Eye (tissue), 1 donor: ENCODE measurements around the gene FGGY.
"Not testable (repeated sequence)": the region's sequence is repeated elsewhere in the genome, so short reads cannot be mapped to it uniquely, and the experiment has no call there.

ENCODE experiments used
- DNase-seq: peaks from one replicate; pipeline ENCODE4 v3.0.0-alpha.2; 2015

Gene FGGY

DNA sequence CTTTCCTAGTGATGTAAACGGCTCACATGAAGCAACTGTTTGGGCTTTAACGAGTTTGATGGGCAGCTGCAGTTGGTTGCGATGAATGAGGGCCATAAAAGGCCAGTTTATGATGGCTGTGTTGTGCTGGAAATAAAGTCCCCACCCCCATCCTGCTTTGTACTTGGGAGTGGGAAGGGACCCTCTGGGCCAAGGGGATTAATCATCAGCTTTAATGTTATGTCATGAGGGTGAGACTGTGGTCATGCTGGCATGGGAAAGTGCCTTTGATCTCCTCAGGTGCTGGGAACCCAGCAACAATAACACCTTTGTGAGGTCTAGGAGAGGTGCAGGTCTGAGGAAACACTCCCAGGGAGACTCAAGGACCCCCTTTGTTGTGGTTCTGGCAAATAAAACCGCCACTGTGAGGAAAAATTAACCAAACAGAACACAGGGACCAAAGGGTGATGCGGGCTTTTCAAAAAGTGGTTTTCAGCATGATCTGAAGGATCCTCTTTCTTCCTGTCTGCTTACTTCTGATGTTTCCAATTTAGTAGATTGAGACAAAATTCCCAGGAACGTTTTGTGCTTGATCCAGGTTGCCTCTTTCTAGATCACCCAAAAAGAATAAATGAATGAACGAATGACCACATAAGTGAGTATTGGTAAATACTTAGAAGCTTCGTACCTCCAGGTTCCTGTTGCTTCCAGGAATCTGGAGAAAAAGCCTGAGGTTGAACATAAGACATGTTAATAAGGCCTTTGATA is 260.1 kb downstream of the FGGY start:
- no peak for DNase-seq

DNA sequence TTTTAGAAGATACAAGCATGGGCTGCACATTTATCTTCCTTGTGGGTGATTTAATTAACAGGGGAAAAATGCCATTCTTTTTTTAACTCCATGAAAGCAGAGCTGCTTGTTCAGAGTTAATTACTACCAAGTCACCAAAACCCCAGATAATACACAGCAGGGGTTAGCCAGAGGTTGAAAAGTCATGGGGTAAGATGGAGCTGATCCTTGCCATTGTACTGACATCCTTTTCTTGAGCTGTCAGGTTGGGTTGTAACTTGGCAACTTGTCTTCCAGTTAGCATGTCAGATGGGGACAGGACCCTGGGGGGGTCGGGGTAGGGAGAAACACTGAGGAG is 260.6 kb downstream of the FGGY start:
- no peak for DNase-seq

DNA sequence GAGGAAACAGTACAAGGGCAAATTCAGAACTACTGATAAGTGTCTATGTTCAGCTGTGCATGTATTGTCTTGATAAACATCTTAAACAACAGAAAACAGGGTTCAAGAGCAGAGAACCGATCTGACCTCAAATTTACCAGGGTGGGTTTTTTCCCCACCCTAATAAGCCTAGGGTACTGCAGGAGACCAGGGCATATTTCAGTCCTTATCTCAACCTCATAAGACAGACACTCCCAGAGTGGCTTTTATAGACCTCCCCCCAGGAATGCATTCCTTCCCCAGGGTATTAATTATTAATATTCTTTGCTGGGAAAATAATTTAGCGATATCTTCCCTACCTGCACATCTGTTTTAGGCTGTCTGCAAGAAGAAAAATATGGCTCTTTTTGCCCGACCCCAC is 261.7 kb downstream of the FGGY start:
- DNase-seq: not testable (repeated sequence)

DNA sequence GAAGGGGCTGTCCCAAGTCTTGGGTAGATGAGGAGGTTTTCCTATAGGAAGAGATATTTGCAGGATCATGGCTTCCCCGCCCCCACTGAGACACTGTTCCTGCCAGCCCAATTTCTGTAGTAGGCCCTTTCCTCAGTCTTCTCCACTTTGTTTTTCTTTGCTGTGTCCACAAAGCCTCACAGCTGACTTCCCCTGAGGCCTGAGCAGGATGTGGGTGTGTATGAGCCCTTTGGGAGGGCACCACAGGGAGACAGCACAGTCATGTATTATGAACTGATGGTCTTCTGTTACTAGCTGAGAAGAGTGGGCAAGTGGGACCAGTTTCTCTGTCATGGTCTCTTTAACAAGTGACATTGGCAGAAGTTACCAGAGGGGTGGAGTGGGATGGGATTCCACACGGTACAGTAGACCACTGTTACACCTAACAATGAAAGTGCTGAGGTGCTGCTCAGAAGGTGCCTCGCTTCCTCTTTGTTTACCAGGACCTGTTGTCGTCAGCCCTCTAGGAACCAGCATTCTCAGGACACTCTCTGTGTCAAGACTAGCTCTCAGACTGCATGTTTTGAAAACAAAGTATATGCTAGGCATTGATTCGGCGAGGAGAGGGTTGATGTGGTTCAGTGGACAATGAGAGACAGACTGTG is 264.0 kb downstream of the FGGY start:
- no peak for DNase-seq

DNA sequence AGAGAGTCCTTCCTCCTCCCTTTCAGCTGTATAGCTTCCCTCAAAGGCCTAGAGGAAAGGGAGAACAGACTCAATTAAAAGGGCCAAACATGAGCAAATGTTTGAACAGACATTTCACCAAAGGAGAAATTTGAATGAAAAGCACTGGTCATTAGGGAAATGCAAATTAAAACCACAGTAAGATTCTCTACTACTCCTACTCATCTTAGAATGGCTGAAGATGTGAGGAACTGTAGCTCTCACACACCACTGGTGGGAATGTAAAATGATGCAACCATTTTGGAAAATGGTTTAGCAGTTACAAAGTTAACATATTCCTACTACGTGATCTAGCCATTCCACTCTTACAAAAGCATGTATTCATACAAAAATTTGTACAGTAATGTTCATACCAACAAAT is 264.9 kb downstream of the FGGY start:
- no peak for DNase-seq

DNA sequence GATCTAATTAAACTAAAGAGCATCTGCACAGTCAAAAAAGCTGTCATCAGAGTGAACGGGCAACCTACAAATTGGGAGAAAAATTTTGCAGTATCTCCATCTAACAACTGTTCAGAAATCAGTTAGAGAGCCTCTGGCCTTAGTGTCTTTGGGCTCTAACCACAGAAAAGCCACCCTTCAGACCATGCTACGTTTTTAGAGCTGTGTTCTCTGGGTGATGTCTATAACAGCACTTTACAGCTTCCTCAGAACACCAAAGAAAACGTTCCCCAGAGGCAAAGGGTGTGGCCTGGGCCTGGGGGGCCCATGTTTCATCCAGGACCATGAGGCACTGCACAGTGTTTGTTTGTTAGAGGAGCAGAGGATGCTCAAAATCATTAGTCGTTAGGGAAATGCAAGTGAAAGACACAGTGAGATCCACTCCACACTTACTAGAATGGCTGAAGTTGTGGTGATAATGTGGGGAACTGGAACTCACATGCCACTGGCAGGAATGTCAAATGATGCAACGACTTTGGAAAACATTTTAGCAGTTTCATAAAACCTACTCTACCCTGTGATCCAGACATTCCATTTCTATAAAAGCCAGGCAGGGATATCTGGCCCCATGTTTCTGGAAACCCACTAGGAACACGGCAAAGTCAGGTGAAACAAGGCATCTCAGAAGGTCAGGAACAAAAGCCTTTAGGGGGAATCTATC is 267.4 kb downstream of the FGGY start:
- no peak for DNase-seq

DNA sequence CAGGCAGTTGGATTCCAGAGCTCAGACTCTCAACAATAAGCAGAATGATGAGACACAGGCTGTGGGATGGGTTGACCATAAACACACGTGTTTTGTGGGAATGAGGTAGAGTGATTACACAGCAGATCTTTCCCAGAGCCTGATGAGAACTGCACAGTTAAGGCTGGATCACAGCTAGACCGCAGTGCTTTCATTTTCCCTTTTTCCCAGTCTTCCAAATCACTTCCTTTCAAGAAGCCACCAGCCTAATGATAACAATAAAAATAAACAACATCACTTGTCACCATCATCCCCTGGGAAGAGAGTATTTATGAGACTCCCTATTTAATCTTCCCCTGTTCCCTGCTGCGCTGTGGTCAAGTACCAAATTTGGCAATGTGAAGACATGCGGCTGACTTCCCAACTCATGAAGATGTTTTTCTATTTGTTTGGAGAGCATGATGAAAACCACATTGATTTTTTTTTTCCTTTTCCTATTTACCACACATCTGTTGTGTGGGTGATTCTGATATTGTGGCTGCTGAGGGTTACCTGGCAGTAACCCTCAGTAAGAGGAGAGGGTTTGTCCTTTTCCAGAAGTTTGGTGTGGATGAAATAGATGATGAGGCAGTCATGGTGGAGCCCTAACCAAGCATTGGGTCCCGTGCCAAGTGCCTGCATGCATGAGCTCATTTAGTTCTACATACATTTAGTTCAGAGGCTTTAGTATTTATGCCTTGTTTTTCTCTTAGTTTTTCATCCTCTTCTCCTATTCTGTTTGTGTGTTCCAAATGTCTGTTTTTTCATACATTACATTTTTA is 268.9 kb downstream of the FGGY start:
- DNase-seq: no peak

DNA sequence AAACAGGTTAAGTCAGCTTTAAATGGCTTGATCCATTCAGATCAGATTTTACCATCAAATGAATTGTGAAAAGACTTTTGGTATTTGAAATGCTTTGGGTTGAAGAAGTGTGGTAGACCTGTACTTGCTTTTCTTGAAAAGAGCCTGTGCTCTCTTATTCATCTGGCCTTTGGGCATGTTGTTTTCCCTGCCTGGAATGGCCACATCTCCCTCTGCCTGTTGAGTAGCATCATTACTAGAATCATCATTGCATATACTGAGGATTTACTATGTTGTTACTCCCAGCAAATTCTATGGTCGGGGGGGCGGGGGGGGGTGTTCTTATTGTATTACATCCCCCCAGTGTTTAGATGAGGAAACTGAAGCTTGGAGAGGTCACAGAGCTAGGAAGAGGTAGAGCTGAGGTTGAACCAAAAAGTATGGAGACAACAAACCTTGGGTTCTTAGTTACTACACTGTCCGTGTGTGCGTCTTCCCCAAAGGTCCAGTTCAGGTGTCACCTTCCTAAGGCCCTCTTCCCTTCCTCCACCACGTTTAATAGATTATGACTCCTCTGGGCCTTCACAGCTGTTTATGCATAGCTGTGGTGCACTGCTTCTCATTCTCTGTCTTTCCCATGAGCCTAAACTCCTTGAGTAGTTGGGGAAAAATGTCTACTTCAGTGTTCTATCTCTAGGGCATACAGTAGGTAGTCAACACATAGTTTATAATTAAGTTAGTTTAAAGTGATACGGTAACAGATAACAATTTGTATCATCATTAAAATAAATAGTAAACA is 271.5 kb downstream of the FGGY start:
- no peak for DNase-seq

DNA sequence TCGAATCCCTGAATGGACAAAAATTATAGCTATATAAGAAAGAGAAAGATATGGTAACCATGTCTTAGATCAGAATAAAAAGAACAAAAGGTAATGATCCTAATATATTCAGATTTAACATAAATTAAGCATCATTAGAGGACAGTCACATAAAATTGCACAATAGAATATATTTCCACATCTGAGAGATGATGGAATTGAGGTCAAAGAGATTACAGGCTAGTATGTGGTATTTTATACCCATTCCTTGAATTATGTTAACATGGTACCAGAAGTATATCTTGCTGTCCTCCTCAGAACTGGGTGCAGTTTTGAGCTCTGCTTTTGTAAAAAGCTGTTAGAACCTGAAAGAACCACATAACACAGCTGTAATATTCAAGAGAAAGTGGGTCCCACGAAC is 272.3 kb downstream of the FGGY start:
- DNase-seq: no peak

DNA sequence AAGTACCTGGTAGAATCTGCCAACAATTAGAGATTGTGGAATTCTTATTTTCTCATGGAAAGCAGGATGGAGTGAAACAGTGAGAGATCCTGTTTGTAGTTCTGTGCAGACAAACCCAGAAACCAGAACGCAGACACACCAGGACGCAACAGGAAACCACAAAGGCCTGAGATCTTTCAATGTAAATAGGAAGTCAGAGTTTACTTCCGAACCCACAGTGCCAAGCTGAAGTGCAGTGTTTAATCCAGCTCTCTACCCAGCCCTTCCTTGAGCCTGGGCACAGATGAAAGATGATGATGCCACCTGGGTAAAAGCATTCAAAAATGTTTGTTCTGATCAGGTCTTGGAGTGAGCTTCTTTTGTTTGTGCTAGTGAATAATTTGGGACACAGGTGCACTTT is 273.6 kb downstream of the FGGY start:
- DNase-seq: no peak

DNA sequence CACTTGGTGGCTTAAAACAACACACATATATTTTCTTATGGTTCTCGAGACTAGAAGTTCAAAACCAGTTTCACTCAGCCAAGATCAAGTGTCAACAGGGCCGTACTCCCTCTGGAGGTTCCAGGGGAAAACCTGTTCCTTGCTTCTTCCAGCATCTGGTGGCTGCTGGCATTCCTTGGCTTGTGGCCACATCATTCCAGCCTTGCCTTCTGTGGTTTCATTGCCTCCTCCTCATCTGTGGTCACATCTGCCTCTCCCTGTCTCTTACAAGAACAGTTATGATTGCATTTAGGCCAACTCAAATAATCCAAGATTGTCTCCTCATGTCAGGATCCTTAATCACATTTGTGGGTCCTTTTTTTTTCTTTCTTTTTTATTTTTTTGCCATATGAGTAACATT is 277.2 kb downstream of the FGGY start:
- DNase-seq: no peak

DNA sequence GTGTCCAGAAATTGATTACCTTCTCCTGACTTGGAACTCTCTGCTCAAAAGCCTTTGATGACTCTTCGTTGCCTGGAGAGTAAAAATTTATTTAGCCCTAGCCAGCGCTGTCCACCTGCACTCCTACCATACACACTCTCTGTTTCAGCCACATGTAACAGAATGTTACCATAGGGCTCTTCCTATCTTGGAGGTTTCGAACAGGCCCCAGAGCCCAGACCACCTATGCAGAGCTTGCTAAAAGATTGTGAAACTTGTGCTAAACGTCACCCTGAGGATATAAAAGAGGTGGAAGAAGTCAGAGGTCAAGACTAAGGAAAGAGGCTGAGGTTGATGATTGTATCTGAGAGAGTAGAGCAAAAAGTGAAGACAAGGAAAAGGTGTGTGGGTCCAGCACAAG is 280.9 kb downstream of the FGGY start:
- no peak for DNase-seq

DNA sequence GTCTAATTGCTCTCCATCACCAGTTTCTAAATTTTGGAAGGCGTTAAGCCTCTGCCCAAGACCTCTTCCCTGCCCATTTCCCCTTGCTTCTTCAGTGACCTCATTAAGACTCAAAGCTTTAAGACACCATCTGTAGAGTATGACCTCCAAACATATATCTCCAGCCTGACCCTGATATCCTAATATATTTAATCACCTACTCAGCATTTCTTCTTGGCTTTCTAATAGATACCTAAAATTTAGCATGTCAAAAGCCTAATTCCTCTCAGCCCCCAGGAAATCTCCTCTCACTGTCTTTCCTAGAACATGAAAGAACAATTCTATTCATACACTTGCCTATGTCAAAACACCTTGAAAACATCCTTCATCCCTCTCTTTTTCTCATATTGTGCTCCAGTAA is 282.3 kb downstream of the FGGY start:
- no peak for DNase-seq

DNA sequence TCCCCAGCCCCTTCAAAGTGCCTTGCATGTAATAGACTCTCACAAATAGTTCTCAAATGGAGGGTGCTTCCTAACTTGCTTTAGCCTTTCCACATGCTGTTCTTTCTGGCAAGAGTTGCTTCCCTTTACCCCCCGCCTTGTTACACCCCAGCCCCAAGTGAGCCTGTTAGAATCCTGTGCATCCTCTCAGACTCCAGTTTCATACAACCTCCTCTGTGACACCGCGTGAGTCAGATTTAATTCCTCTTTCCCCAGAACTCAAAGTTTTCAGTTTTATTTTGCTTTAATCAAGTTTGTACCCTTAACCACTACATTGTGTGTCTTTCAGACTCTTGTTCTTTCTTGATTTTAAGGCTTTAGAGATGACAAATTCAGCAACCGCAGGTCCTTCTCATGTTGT is 283.4 kb downstream of the FGGY start:
- DNase-seq: no peak

DNA sequence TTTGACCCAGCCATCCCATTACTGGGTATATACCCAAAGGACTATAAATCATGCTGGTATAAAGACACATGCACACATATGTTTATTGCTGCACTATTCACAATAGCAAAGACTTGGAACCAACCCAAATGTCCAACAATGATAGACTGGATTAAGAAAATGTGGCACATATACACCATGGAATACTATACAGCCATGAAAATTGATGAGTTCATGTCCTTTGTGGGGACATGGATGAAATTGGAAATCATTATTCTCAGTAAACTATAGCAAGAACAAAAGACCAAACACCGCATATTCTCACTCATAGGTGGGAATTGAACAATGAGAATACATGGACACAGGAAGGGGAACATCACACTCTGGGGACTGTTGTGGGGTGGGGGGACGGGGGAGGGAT is 295.5 kb downstream of the FGGY start:
- not testable (repeated sequence) for DNase-seq

DNA sequence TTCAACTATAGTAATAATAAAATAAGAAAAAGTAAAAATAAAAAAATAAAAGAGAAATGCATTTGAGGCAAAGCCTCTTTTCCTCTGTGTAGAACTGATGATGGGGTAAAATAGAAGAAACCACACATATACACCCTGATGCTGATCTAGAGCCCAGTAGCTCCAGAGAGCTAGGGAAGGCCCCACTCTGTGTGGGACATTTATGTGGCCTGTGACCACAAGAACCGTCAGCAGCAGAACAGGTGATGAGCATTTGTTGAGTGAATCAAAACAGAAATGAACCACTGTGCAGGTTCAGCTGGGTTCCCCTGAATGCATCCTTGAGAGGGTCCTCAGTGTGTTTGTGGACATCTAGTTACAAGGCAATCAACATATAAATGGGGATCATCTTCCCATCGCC is 296.0 kb downstream of the FGGY start:
- DNase-seq: no peak

DNA sequence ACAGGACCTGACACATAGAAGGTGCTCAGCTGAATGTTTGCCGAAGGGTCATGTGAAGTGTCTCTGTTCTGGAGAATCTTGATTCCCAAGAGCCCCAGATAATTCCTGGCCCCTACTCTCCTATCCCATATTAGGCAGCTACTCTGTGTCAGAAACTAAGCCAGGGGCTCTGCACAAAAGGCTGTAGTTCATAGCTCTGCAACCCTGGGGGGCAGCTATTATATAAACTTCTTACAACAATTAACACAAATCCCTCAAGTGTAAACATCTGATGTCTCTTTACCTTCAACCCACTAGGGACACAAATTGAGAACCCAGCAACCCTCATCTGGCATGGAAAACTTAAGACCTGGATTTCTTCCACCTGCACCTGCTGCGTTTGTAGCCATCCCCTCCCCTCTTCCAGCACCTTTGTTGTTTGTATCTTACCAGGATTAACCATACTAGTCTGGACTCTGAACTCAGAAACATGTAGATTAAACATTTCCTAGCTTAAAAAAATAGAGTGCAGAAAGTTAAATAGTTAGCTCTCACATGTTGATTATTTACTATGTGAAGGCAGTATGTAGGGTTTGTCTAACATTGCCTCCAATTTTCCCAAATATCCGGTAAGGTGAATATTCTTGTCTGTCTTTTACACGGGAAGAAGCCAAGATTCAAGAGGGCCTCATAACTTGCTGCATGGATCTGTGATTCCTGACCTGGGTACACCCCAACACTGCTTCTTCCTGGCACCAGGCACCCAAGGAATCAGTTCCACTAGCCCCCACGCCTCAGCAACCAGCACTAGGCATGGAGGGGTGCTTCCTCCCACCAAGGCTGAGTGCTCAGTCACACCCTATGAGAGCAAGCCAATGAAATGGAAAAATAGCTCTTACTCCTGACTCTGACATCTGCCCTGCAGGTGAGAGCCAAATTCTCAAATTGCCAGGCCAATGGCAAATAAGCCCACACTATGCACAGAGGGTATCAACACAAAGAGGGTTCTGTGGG is 297.2 kb downstream of the FGGY start:
- no peak for DNase-seq

DNA sequence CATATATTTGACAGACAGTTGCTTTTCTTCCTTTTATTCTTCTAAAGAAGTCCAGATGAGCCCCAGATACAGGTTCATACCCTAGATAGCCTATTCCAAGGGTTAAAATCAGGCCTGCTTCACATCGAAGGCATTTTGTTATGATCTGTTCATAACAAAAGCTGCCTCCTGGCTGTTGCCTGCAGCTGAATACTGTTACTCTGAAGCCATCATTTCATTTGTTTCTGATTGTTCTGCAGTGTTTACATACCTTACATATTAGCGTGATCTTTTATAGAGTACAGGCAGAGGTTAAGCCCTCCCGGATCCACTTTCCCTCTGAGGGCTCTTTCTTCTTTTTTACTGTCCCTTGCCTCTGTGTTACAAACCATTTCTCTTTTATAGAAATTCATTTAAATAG is 298.9 kb downstream of the FGGY start:
- peak; percentile 38 for DNase-seq

DNA sequence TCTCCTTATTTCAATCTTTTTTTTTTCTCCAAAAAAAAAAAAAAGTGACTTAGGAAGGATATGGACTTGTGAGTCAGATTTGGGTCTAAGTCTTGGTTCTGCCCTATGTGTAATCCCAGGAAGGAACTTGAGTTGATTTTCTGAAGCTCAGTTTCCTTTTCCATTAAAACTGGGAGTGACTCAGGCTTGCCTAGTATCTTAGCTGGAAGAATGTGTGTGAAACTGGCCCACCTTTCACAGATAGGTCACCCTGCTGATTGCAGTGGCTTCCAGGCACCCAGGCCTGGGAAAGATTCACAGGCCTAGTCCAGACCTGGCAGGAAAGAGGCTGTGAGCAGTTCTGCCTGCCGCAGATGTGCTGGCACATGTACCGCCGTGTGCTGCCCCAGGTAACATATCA is 299.5 kb downstream of the FGGY start:
- DNase-seq: no peak

DNA sequence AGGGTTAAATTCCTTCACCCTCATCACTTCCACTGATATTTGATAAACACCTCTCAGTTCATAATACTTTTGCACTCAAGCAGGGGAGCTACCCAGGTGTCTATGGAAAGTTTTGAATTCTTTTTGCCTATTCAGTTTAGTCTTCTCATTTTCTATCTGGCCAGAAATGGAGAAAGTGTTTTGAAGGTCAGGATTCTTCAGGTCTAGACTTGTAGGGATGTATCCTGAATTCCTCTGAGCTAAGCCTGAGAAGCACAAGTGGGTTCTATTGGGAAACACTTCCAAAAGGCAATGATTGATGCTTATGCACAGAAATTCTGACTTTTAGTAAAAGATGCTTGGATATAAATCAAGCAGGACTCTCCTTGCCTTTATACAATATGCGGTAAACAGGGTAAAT is 300.1 kb downstream of the FGGY start:
- no peak for DNase-seq

DNA sequence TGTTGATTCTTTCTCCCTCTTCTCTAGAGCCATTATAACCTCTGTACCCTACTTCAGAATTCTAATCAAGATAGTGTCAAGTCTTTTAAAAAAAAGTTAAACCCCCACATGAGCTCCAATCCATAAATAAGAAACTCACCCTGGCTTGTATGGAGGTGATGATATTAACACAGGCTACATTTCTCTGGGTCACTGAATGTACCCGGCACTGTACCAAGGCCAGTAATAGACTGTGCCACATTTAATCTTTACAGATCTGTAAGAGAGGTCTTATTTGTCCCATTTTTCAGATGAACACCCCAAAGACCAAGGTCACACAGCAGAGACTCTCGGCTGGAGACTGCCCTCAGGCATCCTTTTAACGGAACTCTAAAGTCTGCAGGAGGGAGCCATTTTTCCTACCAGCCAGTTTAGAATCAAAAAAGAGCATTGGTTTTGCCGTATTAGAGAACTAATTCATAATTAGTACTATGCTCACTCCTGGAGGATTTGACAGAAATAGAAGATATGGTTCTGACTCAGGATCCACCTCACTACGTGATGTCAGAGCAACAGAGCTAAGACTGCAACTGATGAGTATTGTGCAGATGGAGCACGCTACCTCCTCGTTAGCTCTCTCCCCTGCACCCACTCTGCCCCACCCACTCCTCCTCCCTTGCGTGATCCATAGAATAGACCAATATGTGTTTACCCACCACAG is 300.7 kb downstream of the FGGY start:
- no peak for DNase-seq
